ENCODE measurements around the gene SRGN. TPM values are rescaled to one million over a fixed set of nuclear protein-coding genes. Genes with fewer than 3 reads are reported as not detected.
A peak's percentile ranks its signal among the peaks of the same experiment; 100 is the strongest.

SRGN gene
- total RNA-seq, 1 experiment from 2014 or later: 865 TPM

DNA sequence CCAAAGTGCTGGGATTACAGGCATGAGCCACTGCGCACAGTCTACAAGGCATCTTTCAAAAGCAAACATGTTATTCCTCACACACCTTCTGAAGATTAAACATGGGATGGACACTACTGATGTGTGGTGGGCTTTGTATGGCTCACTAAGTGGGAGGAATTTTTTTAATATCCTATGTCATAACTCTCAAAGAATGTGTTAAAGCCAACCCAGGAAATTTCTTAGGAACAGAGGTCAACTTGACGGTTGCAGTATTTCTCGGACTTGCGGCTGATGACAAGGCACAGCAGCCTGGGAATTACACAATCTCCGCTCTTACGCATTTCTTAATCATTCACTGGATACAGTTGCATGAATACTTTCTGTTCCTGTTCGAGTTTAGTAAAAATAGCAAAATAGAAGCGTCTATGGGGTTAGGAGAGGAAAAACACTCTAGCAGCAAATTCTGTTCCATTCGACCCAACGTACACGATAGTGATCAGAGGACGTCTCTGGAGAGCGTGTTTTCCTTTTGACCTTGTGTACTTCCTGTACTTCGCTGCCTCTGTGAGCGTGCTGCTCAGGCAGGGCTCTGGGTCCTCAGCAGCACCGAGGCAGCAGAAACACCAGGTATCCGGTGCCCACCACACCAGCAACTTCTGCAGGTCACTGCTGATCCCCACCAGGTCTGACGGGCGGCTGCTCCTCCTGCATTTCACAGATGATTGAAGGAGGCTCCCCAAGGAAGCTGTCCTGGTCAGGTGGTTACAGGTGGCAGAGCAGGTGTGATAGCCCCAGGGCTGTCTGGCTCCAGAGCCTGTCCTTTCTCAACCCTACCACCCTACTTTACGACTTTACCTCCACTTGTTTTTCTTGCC lies 26.4 kb upstream of the SRGN start:
- DNase-seq (ENCODE audit: low read depth): peak; percentile 97

GRCh38 chr10:69062901-69063300 lies 25.0 kb upstream of the SRGN start:
- DNase-seq (ENCODE audit: low read depth): no peak

- no peak for DNase-seq (ENCODE audit: low read depth)
Observed at GRCh38 chr10:69064762-69065328, 23.1 kb upstream of the SRGN start.

GRCh38 chr10:69065406-69066361 lies 22.2 kb upstream of the SRGN start:
- peak; percentile 78 for DNase-seq (ENCODE audit: low read depth)

GRCh38 chr10:69067189-69067588 lies 20.7 kb upstream of the SRGN start:
- no peak for DNase-seq (ENCODE audit: low read depth)

DNA sequence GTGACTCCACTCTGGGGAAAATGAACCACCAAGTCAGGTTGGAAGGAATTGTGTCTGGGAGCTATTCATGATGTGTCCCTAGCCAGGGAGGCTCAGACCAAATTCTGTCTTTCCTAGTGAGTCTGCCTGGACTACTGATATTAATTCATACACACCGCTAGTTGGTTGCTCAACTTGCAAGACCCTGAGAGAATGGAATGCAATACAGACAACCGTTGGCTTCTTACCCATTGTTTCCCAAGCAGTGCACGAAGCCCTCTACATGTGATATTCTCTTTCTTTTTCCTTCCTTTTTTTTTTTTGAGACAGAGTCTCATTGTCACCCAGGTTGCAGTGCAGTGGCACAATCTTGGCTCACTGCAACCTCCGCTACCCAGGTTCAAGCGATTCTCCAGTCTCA lies 19.4 kb upstream of the SRGN start:
- DNase-seq (ENCODE audit: low read depth): no peak

DNA sequence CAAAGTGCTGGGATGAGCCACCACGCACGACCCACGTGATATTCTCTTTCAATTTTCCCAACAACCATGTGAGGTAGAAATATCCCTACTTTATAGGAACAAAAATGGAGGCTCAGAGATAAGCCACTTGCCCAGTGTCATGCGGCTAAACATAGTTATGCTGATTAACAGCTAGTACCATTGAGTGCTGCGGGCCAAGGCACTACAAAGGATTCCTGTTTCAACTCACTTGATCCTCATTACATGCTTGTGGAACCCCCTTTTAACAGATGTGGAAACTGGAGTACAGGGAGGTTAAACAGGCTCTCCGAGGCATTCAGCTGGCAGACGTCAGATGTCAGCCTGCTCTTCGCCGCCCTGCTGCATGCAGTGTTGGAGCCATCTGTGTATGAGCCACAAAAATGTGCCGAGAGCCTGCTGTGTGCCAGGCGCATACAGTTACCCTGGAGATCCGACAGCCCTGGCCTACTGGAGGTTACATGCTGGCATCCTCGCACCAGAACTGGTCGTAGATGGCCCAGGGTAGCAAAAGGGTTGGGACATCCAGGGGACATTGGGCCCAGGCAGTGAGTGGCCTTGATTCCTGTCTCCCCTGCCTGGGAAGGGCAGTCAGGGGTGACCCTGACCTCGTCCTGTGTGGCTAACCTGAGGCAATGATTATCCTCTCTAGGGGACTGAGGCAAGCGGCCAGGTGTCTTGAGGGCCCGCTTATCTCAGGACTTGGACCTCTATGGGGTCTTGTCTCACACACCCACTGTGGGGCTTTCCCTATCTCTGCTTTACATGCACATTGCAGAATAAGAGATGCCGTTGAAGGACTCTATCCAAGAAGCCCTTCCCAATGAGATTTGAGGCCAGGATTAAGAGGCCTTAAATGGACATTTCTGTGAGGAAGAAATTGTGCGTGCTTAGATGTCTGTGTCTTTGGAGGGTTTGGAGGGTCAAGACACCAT lies 18.5 kb upstream of the SRGN start:
- no peak for DNase-seq (ENCODE audit: low read depth)

DNA sequence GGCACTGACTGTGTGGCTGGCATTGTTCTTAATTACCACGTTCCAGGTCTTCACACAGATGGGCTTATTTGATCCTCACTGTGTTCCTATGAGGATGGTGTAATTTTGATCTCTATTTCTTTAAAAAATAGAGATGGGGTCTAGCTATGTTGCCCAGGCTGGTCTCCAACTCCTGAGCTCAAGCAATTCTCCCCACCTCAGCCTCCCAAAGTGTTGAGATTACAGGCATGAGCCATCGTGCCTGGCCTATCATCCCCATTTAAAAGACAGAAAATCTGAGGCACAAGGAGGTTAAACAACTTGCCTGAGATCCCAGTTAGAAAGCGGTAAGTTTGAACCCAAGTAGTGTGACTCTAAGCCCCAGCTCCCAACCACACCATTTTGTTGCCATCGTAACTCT lies 17.0 kb upstream of the SRGN start:
- no peak for DNase-seq (ENCODE audit: low read depth)

DNA sequence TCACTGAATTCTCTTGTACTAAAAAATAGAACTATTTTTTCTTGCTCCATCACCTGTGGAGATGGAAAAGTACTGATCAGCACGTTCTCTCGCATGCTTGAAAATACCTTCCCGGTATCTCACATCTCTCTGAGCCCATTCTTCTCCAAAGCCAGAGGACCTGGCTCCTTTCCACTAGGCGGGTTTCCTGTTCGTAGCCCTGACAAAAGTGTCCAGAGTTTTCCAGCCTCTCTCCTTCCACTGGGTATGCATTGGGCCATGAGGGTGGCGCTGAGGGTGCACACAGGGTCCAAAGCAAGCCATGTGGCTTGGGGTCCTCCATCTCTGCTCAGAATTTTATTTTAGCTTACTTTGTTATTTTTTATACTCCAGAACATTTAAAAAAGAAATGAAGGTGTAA lies 16.3 kb upstream of the SRGN start:
- DNase-seq (ENCODE audit: low read depth): no peak

DNA sequence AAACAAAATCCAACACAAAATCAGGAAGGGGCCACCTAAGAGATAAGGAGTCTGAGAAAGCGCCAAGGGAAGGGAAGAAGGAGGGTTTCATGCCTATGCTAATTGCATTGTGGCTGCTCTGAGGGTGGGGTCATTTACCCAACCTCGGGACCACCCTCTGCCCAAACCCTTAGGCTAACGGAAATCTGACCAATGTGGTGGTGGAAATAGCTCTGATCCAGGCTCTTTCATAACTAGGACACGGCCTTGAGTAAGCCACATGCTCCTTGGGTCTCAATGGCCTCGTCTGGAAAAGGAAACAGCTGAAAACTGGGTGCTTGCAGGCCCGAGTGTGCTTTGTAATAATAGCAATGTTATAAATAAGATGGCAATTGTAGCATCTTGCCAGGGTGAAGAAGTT lies 14.9 kb upstream of the SRGN start:
- no peak for DNase-seq (ENCODE audit: low read depth)

GRCh38 chr10:69073736-69074364 lies 14.1 kb upstream of the SRGN start:
- no peak for DNase-seq (ENCODE audit: low read depth)

- no peak for DNase-seq (ENCODE audit: low read depth)
Observed at GRCh38 chr10:69074532-69074931, 13.4 kb upstream of the SRGN start.

DNA sequence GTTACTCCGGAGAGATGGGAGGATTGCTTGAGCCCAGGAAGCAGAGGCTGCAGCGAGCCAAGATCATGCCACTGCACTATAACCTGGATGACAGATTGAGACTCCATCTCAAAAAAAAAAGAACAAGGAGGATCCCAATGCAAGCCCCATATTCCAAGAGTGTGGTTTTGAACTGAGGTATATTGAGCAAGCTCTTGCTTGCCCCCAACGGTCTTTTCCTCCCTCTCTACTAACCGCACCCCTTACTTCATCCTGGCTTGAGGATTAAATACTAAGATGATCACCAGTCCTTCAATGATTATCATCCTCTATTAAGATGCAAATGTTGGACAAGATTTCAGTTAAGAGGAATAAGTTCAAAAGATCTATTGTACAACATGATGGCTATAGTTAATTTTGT lies 12.5 kb upstream of the SRGN start:
- no peak for DNase-seq (ENCODE audit: low read depth)

- no peak for DNase-seq (ENCODE audit: low read depth)
Observed at GRCh38 chr10:69078311-69078710, 9.6 kb upstream of the SRGN start.

DNA sequence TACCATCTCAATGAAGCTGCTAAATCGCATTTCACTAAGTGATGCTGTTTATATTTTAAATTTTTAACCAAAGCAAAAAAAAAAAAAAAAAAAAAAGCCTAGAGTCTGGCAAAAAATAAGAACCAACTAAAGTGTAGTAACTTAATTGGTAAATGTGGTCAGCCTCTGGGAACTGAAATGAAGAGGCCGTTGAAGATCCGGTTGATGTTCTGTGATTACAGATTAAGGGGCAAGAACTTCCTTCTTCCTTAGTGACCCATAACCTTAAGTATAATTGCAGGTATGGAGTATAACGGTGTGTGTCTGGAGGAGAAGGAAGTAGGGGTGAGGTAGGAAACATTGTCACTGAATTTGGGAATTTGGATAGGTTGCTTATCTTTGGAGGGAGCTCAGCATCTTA lies 7.7 kb upstream of the SRGN start:
- DNase-seq (ENCODE audit: low read depth): no peak

GRCh38 chr10:69086001-69086509 lies 1.8 kb upstream of the SRGN start:
- no peak for DNase-seq (ENCODE audit: low read depth)

DNA sequence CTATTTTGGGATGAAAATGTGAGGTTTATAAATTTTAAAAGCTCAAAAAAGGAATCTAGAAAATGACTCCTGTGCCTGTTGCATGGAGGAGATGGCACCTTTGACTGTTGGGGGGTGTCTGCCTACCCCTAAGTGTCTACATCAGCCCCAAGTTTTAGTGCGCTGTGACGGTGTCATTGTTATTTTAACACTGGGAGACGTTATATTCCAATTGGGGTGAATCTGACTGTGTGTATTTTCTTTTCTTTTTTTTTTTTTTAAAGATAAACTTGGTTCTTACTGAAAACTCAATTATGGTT lies 517 bp downstream of the SRGN start:
- no peak for DNase-seq (ENCODE audit: low read depth)

- DNase-seq (ENCODE audit: low read depth): peak; percentile 74
Observed at GRCh38 chr10:69088801-69089501, 1.0 kb downstream of the SRGN start.

- DNase-seq (ENCODE audit: low read depth): peak; percentile 84
Observed at GRCh38 chr10:69089638-69090599, 2.0 kb downstream of the SRGN start.
